PC-9 (cell line): ENCODE measurements around the gene HBEGF.

Source experiments
- EZH2 ChIP-seq: fragments of 200-600 bp; sonication (generic); IDR thresholded peaks from 2 replicates; pipeline ENCODE4 v1.8.0; 2017; ENCODE audit warnings: antibody characterized with exemption, low read depth
- TF ChIP-seq, protein P1 (sequence below): fragments of 200-600 bp; sonication (generic); conservative IDR thresholded peaks from 2 replicates; pipeline ENCODE4 v1.6.1; 2017; ENCODE audit warnings: mixed run types, antibody characterized with exemption, mild to moderate bottlenecking, moderate library complexity

DNA sequence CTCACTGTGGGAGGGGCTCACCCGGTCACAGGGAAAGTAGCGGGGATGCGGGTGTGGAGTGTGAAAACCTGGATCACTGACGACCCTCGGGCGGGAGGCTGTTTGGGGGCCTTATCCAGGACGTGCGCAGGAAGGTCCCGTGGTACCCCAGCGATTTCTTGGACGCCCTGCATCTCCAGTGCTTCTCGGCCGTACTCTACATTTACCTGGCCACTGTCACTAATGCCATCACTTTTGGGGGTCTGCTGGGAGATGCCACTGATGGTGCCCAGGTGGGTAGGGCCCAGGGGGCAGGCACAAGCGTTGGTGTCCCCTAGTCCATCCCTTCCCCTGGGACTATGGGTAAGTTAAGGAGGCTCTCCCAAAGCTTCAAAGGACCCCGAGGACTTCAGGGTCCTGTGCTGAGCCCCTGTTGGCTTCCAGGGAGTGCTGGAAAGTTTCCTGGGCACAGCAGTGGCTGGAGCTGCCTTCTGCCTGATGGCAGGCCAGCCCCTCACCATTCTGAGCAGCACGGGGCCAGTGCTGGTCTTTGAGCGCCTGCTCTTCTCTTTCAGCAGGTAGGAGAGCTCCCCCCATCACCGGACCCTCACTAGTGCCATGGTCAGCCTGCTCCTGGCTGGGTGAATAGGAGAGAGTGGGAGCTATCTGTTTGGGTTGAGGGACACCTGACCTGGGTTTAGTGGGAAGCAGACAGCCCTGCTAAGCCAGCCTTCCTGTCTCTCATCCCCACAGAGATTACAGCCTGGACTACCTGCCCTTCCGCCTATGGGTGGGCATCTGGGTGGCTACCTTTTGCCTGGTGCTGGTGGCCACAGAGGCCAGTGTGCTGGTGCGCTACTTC, 17.4 kb upstream of the HBEGF start:
- TF ChIP-seq, protein P1, sequence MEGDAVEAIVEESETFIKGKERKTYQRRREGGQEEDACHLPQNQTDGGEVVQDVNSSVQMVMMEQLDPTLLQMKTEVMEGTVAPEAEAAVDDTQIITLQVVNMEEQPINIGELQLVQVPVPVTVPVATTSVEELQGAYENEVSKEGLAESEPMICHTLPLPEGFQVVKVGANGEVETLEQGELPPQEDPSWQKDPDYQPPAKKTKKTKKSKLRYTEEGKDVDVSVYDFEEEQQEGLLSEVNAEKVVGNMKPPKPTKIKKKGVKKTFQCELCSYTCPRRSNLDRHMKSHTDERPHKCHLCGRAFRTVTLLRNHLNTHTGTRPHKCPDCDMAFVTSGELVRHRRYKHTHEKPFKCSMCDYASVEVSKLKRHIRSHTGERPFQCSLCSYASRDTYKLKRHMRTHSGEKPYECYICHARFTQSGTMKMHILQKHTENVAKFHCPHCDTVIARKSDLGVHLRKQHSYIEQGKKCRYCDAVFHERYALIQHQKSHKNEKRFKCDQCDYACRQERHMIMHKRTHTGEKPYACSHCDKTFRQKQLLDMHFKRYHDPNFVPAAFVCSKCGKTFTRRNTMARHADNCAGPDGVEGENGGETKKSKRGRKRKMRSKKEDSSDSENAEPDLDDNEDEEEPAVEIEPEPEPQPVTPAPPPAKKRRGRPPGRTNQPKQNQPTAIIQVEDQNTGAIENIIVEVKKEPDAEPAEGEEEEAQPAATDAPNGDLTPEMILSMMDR = no peak
- TF ChIP-seq EZH2 = no peak
